Ishikawa (cell line): Measurements from ENCODE around the gene SETBP1.
A peak's percentile ranks its signal among the peaks of the same experiment; 100 is the strongest.

Experiments
- CEBPB ChIP-seq: IDR thresholded peaks from 2 replicates; pipeline ENCODE4 v1.6.1; 2012
- CREB1 ChIP-seq: IDR thresholded peaks from 2 replicates; pipeline ENCODE4 v1.6.1; 2012; ENCODE audit warnings: low read depth
- EGR1 ChIP-seq: IDR thresholded peaks from 2 replicates; pipeline ENCODE4 v1.6.1; 2012
- EP300 ChIP-seq: IDR thresholded peaks from 2 replicates; pipeline ENCODE4 v1.6.1; 2012; ENCODE audit warnings: borderline replicate concordance
- FOXM1 ChIP-seq: IDR thresholded peaks from 2 replicates; pipeline ENCODE4 v1.6.1; 2012; ENCODE audit warnings: low read depth, borderline replicate concordance
- NFIC ChIP-seq: IDR thresholded peaks from 2 replicates; pipeline ENCODE4 v1.6.1; 2012
- RAD21 ChIP-seq: IDR thresholded peaks from 2 replicates; pipeline ENCODE4 v1.6.1; 2012; ENCODE audit warnings: low read depth
- TAF1 ChIP-seq: IDR thresholded peaks from 2 replicates; pipeline ENCODE4 v1.6.1; 2012; ENCODE audit warnings: low read depth, mild to moderate bottlenecking
- TCF12 ChIP-seq: IDR thresholded peaks from 2 replicates; pipeline ENCODE4 v1.6.1; 2012; ENCODE audit warnings: low read depth
- TEAD4 ChIP-seq: IDR thresholded peaks from 2 replicates; pipeline ENCODE4 v1.6.1; 2012
- YY1 ChIP-seq: IDR thresholded peaks from 2 replicates; pipeline ENCODE4 v1.6.1; 2012; ENCODE audit warnings: low read depth
- ZBTB7A ChIP-seq: IDR thresholded peaks from 2 replicates; pipeline ENCODE4 v1.6.1; 2012; ENCODE audit warnings: low read depth
- TF ChIP-seq, protein P1 (sequence below): IDR thresholded peaks from 2 replicates; pipeline ENCODE4 v1.6.1; 2012
- TF ChIP-seq, protein P2 (sequence below): IDR thresholded peaks from 2 replicates; pipeline ENCODE4 v1.6.1; 2012; ENCODE audit warnings: low read depth, mild to moderate bottlenecking
- TF ChIP-seq, protein P3 (sequence below): IDR thresholded peaks from 2 replicates; pipeline ENCODE4 v1.6.1; 2012

The SETBP1 gene

DNA sequence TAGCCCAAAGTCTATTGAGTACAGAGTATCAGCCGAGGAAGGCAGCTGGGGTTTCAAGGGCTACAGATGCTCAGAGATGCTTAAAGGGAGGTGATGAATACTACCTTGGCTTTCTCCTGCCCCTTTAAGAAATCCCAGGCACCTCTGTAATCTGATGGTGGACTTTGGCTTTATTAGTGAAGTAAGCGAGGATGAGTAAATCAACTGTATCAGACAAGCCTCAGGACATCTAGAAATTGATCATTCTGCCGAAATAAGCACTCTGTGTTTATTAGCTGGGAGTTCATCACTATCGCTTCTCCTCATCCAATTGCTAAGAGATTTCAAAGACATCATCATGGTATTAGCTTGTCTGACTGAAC lies 344.4 kb downstream of the SETBP1 start:
- TF ChIP-seq, protein P1, sequence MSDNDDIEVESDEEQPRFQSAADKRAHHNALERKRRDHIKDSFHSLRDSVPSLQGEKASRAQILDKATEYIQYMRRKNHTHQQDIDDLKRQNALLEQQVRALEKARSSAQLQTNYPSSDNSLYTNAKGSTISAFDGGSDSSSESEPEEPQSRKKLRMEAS, result no peak
- TF ChIP-seq ZBTB7A (no peak), TCF12 (no peak), EGR1 (no peak), RAD21 (no peak)
- TF ChIP-seq, protein P2, sequence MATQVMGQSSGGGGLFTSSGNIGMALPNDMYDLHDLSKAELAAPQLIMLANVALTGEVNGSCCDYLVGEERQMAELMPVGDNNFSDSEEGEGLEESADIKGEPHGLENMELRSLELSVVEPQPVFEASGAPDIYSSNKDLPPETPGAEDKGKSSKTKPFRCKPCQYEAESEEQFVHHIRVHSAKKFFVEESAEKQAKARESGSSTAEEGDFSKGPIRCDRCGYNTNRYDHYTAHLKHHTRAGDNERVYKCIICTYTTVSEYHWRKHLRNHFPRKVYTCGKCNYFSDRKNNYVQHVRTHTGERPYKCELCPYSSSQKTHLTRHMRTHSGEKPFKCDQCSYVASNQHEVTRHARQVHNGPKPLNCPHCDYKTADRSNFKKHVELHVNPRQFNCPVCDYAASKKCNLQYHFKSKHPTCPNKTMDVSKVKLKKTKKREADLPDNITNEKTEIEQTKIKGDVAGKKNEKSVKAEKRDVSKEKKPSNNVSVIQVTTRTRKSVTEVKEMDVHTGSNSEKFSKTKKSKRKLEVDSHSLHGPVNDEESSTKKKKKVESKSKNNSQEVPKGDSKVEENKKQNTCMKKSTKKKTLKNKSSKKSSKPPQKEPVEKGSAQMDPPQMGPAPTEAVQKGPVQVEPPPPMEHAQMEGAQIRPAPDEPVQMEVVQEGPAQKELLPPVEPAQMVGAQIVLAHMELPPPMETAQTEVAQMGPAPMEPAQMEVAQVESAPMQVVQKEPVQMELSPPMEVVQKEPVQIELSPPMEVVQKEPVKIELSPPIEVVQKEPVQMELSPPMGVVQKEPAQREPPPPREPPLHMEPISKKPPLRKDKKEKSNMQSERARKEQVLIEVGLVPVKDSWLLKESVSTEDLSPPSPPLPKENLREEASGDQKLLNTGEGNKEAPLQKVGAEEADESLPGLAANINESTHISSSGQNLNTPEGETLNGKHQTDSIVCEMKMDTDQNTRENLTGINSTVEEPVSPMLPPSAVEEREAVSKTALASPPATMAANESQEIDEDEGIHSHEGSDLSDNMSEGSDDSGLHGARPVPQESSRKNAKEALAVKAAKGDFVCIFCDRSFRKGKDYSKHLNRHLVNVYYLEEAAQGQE, result no peak
- TF ChIP-seq, protein P3, sequence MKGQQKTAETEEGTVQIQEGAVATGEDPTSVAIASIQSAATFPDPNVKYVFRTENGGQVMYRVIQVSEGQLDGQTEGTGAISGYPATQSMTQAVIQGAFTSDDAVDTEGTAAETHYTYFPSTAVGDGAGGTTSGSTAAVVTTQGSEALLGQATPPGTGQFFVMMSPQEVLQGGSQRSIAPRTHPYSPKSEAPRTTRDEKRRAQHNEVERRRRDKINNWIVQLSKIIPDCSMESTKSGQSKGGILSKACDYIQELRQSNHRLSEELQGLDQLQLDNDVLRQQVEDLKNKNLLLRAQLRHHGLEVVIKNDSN, result no peak

DNA sequence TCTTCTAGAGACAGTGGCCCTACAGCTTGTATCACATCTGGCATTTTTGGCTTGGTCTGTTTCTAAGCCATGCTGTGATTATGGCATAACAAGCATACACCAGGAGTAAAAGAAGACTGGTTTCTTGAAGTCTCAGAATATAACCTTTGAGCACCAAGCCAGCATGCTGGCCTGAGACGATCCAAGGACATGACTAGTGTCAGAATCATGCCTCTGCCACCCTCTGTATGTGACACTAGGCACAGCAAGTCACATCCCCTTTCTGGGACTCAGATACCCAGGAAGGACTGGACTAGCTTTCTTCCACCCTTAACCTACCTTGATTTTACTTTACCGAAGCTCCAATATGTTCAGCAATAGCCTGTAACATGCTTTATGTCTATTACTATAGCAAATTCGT lies 345.5 kb downstream of the SETBP1 start:
- TF ChIP-seq NFIC (no peak), CEBPB (no peak), RAD21 (peak; percentile 27; the same call in 1 of the 2 replicates)

DNA sequence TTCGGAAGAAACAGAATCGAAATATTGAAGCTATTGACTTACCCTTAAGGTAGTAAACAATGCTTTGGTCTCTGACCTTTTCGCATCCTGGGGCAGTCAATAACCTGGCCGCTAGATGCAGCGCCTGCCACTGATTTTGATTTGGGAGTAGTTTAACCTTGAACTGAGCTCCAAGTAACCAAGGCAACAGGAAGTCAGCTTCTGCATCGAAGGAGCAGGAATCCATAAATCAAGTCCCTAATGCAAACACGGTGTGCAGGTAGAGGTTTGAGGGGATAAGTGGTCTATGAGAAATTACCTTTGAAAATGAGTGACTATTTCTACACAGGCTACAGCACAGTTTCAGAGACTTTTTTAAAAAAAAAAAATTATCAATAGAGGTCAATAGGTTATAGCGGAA lies 353.5 kb downstream of the SETBP1 start:
- TF ChIP-seq TCF12 (no peak), ZBTB7A (no peak), TEAD4 (no peak), YY1 (no peak), RAD21 (no peak), FOXM1 (no peak), CEBPB (no peak), TAF1 (no peak), EGR1 (no peak), CREB1 (no peak)
- TF ChIP-seq, protein P1, result no peak
- TF ChIP-seq, protein P3, result no peak
- TF ChIP-seq, protein P2, result no peak

DNA sequence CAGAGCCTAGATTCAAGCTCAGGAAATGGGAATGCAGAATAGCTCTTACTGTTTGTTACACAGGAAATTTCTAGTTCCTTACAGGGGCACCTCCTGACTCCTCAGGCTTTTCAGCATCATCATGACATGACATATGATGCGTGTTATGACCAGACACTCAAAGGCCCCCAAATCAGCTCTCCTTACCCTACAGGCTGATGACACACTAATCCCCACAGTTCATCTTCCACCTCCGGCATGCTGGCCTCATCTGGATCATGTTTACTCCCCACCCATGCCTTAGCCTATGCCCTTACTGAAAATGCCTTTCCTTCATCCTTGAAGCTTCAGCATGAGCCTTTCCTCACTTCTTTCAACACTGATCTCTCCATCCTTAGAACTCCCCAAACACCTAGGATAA lies 356.9 kb downstream of the SETBP1 start:
- TF ChIP-seq, protein P3, result no peak
- no peak for TF ChIP-seq TEAD4

DNA sequence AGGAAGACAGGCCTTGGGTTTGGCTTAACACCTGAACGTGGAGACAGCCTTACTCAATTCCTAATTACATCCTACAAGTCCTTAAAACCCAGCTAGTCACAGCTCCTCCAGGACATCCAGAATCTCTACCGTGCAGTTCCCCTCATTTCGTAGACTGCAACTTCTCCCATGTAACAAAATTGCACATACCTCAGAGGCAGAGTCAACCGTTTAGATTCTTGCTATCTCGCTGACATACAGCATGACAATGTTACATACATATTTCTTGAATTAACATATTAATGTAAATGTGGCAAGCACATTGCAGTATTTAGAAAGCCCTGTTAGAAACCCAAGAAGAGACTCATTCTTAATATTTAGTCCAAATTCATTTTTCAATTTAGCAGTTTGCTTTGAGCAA lies 358.7 kb downstream of the SETBP1 start:
- TF ChIP-seq, protein P2, result no peak
- no peak for TF ChIP-seq YY1
- no peak for TF ChIP-seq EGR1
- TF ChIP-seq, protein P1, result no peak
- TF ChIP-seq ZBTB7A, result no peak
- TF ChIP-seq CREB1, result no peak
- no peak for TF ChIP-seq RAD21
- TF ChIP-seq CEBPB, result no peak
- no peak for TF ChIP-seq FOXM1
- no peak for TF ChIP-seq TCF12
- TF ChIP-seq TAF1, result no peak
- no peak for TF ChIP-seq NFIC
- no peak for TF ChIP-seq EP300
- TF ChIP-seq TEAD4, result no peak
- TF ChIP-seq, protein P3, result no peak
